Uterus (tissue), 4 donors: ENCODE results near the gene EIF4ENIF1. TPM values are rescaled to one million over a fixed set of nuclear protein-coding genes. Genes with fewer than 3 reads are reported as not detected.
"Not testable (repeated sequence)": the region's sequence is repeated elsewhere in the genome, so short reads cannot be mapped to it uniquely, and the experiment has no call there.

Experiments
- DNase-seq, 2 donors: peaks; one replicate each; pipeline ENCODE4 v3.0.0-alpha.2; 2019 to 2020
- H3K27ac ChIP-seq, 2 donors: fragments of 200-600 bp; sonication (generic); 1 replicate in 1 of 2; 2 replicates in 1 of 2; pipeline ENCODE4 v1.5.1; 2016 to 2018
- H3K27me3 ChIP-seq, 2 donors: fragments of 200-600 bp; sonication (generic); one replicate each; pipeline ENCODE4 v1.5.1; 2018 to 2019; ENCODE audit warnings: control low read depth in 1 of 2
- H3K36me3 ChIP-seq, 2 donors: fragments of 200-600 bp; sonication (generic); one replicate each; pipeline ENCODE4 v1.5.1; 2019; ENCODE audit warnings: control low read depth in 1 of 2
- H3K4me1 ChIP-seq, 2 donors: fragments of 200-600 bp; sonication (generic); one replicate each; pipeline ENCODE4 v1.5.1; 2018 to 2019; ENCODE audit warnings: control low read depth in 1 of 2
- H3K4me3 ChIP-seq, 2 donors: fragments of 200-600 bp; sonication (generic); 1 replicate in 1 of 2; 2 replicates in 1 of 2; pipeline ENCODE4 v1.5.1; 2018 to 2019; ENCODE audit warnings: mild to moderate bottlenecking in 1 of 2
- H3K9me3 ChIP-seq, 2 donors: fragments of 200-600 bp; sonication (generic); one replicate each; pipeline ENCODE4 v1.5.1; 2019; ENCODE audit warnings: control low read depth in 1 of 2
- POLR2A ChIP-seq, 2 donors: fragments of 450-650 bp; IDR thresholded peaks; one replicate each; pipeline ENCODE4 v1.6.1; 2016; ENCODE audit warnings: antibody characterized with exemption in 2 of 2, mild to moderate bottlenecking in 1 of 2, moderate library complexity in 1 of 2
- intact Hi-C: fragments of 100-400 bp; cut with DNase I; formaldehyde crosslinking; loops from one replicate; pipeline ENCODE4 v1.15.1; 2023; ENCODE audit warnings: low total_unique reads
- total RNA-seq, 4 donors: library from RNA; depleted of rRNA in 3 of 4; stranded (reverse); fragments of >200 nt in 3 of 4; gene quantifications; one replicate each; pipeline versions ENCODE4 v1.1.0 to v1.2.4, GENCODE V29; 2014 to 2023
- TF ChIP-seq, protein P1 (sequence below), 4 experiments: fragments of 200-600 bp in 2 of 4; fragments of 450-650 bp in 2 of 4; sonication (generic) in 2 of 4; IDR thresholded peaks; one replicate each; pipeline ENCODE4 v1.5.1; 2016 to 2019; ENCODE audit warnings: antibody characterized with exemption in 4 of 4, mild to moderate bottlenecking in 2 of 4, moderate library complexity in 1 of 4
- donor health status: DM: yes; HTN: yes; CAD: no.

Gene EIF4ENIF1
- total RNA-seq, 4 donors from 2014 or later: 19.0 to 95.8 (median 47.3) TPM

DNA sequence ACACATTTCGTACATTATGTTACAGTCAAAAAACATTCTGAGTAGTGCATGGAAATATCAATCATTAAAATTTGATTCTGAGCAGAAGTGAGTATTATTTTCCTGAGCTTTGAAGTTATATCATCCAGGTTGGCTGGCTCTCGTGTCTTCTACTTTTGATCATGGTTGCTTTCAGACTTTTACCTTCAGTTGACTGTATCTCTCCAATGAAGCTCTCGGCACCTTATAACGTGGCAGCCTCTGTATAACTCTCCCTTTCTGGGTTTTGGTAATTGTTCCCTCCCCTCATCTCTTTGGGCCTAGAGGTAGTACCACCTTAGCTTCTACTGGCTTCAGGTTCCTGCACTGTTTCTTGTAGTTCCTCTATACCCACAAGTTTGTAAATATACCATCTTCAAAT lies 18.9 kb upstream of the EIF4ENIF1 start:
- no peak for DNase-seq
- Histone ChIP-seq H3K36me3 (no peaks in the 10 kb centered on the region), H3K27ac (no peak overlapping the region), H3K4me1 (no peaks in the 10 kb centered on the region), H3K9me3 (no peaks in the 10 kb centered on the region), H3K4me3 (no peak overlapping the region), H3K27me3 (no peaks in the 10 kb centered on the region)
- TF ChIP-seq, protein P1, sequence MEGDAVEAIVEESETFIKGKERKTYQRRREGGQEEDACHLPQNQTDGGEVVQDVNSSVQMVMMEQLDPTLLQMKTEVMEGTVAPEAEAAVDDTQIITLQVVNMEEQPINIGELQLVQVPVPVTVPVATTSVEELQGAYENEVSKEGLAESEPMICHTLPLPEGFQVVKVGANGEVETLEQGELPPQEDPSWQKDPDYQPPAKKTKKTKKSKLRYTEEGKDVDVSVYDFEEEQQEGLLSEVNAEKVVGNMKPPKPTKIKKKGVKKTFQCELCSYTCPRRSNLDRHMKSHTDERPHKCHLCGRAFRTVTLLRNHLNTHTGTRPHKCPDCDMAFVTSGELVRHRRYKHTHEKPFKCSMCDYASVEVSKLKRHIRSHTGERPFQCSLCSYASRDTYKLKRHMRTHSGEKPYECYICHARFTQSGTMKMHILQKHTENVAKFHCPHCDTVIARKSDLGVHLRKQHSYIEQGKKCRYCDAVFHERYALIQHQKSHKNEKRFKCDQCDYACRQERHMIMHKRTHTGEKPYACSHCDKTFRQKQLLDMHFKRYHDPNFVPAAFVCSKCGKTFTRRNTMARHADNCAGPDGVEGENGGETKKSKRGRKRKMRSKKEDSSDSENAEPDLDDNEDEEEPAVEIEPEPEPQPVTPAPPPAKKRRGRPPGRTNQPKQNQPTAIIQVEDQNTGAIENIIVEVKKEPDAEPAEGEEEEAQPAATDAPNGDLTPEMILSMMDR (IDR thresholded peaks at IDR 0.05): no peak
- no peak for TF ChIP-seq POLR2A (IDR thresholded peaks at IDR 0.05)
- intact Hi-C loops: no loop called here

DNA sequence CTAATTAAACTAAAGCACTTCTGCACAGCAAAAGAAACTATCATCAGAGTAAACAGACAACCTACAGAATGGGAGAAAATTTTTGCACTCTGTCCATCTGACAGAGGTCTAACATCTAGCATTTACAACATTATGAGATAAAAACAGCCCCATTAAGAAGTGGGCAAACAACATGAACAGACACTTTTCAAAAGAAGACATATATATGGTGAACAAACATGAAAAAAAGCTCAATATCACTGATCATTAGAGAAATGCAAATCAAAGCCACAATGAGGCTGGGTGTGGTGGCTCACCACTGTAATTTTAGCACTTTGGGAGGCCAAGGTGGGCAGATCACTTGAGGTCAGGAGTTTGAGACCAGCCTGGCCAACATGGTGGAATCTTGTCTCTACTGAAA lies 17.9 kb upstream of the EIF4ENIF1 start:
- intact Hi-C loops, H3K4me3 ChIP-seq, H3K27me3 ChIP-seq: not testable (repeated sequence)

DNA sequence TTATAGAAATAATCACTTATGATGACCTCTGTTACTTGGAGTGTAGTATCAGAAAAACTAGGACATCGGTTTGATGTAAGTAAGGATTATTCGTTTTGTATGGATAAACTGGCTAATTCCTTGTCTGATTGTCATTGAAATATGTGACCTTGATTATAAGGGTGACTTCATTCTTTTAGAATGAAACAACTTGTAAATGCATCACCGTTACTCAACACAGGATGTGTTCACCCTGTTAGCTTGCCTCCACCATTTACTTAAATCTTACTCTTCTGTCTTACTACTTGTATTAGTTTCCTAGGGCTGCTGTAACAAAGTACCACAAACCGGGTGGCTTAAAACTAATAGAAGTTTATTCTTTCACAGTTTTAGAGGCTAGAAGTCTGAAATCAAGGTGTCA lies 14.6 kb upstream of the EIF4ENIF1 start:
- no peak for DNase-seq
- no peak overlapping the region for H3K4me3 ChIP-seq
- no peaks in the 10 kb centered on the region for H3K36me3 ChIP-seq
- no peaks in the 10 kb centered on the region for H3K9me3 ChIP-seq
- TF ChIP-seq, protein P1 (IDR thresholded peaks at IDR 0.05): no peak
- TF ChIP-seq POLR2A (IDR thresholded peaks at IDR 0.05): no peak
- intact Hi-C loops: no loop called here
- no peaks in the 10 kb centered on the region for H3K27me3 ChIP-seq
- no peaks in the 10 kb centered on the region for H3K4me1 ChIP-seq
- H3K27ac ChIP-seq: no peak overlapping the region

More for the DNA sequence above, 17.9 kb upstream of the EIF4ENIF1 start:
- not testable (repeated sequence) for DNase-seq, H3K4me1 ChIP-seq, H3K27ac ChIP-seq, H3K36me3 ChIP-seq, H3K9me3 ChIP-seq

DNA sequence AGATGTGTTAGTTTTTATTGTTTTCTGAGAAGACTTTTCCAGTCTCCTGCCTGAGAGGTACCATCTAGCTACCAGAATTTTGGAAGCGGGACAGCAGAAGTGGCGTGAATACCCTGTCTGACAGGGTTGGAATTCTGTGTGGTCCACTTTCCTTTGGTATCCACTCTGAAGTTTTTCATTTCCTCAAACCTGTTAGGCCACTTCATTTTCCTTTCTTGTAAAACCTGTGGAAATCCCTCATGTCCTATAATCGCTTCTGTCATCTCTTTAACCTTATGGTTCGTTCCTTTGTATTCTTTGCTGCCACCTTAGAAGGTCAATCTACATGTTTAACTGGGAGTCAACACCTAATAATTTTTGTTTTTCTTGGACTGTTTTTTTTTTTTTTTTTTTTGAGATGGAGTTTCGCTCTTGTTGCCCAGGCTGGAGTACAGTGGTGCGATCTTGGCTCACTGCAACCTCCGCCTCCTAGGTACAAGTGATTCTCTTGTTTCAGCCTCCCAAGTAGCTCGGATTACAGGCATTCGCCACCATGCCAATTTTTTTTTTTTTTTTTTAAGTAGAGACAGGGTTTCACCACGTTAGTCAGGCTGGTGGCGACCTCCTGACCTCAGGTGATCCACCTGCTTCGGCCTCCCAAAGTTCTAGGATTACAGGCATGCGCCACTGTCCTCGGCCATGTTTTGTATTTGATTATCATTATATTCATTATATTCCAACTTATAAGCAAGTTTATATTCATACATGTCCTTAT lies 13.7 kb upstream of the EIF4ENIF1 start:
- H3K27me3 ChIP-seq: no peaks in the 10 kb centered on the region
- TF ChIP-seq, protein P1 (IDR thresholded peaks at IDR 0.05): no peak
- no peak for TF ChIP-seq POLR2A (IDR thresholded peaks at IDR 0.05)
- no peaks in the 10 kb centered on the region for H3K4me1 ChIP-seq

DNA sequence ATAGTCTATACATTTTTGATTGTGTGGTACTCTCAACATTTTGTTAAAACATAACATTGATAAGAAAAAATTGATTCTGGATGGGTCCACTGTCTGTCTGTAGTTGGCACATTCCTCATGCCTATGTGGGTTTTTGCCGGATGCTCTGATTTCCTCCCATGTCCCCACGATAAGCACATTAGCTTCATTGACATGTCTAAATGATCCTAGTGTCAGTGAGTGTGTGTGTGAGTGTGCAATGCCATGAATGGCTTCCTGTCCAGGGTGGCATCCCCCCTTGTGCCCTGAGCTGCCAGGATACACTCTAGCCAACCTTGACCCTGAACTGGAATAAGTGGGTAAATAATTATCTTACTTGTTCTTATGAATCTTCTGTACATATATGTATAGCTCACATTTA lies 12.1 kb upstream of the EIF4ENIF1 start:
- TF ChIP-seq POLR2A (IDR thresholded peaks at IDR 0.05): no peak
- TF ChIP-seq, protein P1 (IDR thresholded peaks at IDR 0.05): no peak
- H3K27me3 ChIP-seq: no peaks in the 10 kb centered on the region
- H3K9me3 ChIP-seq: no peaks in the 10 kb centered on the region
- intact Hi-C loops: no loop called here
- H3K4me3 ChIP-seq: no peak overlapping the region
- no peaks in the 10 kb centered on the region for H3K36me3 ChIP-seq
- peaks cover 0 to 6% of the 10 kb centered on the region in 2 donors for H3K4me1 ChIP-seq
- H3K27ac ChIP-seq: no peak overlapping the region
- no peak for DNase-seq

More for the DNA sequence above, 13.7 kb upstream of the EIF4ENIF1 start:
- no peaks in the 10 kb centered on the region for H3K9me3 ChIP-seq
- no peak overlapping the region for H3K27ac ChIP-seq
- H3K4me3 ChIP-seq: no peak overlapping the region
- H3K36me3 ChIP-seq: no peaks in the 10 kb centered on the region
- intact Hi-C loops: no loop called here
- no peak for DNase-seq
